ENCODE measurements around the gene BICD1. TPM values are rescaled to one million over a fixed set of nuclear protein-coding genes. Genes with fewer than 3 reads are reported as not detected.

The BICD1 gene
- total and polyA plus RNA-seq, 2 experiments from 2014 or later, result 59.3 to 83.6 TPM

- Histone ChIP-seq H4K20me1 (replicated peaks; ENCODE audit: insufficient read depth) (no peaks in the 10 kb centered on the region), H3K4me2 (no peak overlapping the region), H3K9me2 (ENCODE audit: insufficient read depth) (no peaks in the 10 kb centered on the region), H3K4me1 (ENCODE audit: insufficient read depth) (peaks cover 17% of the 10 kb centered on the region), H3K27ac (ENCODE audit: low read depth) (no peak overlapping the region), H3K4me3 (no peak overlapping the region), H3F3A (replicated peaks; ENCODE audit: low read depth) (no peaks in the 10 kb centered on the region; the same call in 1 of the 2 replicates), H2AFZ (peak overlapping the region; percentile 72; the same call in 1 of the 2 replicates), H3K79me2 (replicated peaks; ENCODE audit: insufficient read depth) (no peaks in the 10 kb centered on the region), H3K36me3 (ENCODE audit: insufficient read depth) (no peaks in the 10 kb centered on the region; the same call in 1 of the 2 replicates), H3K27me3 (ENCODE audit: insufficient read depth) (no peaks in the 10 kb centered on the region)
- ATAC-seq (peak; percentile 47), DNase-seq (ENCODE audit: low spot score) (no peak)
- H3K4me1 Mint-ChIP-seq, result peaks cover 9% of the 10 kb centered on the region
- peaks cover 14% of the 10 kb centered on the region for H3K27me3 Mint-ChIP-seq (ENCODE audit: insufficient read depth, low read depth, poor library complexity)
- no peaks in the 10 kb centered on the region for H3K36me3 Mint-ChIP-seq (ENCODE audit: low read depth)
- H3K9me3 Mint-ChIP-seq, result no peaks in the 10 kb centered on the region; the same call in 2 of the 3 replicates
- H3K4me3 Mint-ChIP-seq, result no peak overlapping the region
- H3K27ac Mint-ChIP-seq, result no peak overlapping the region
- TF ChIP-seq ZNF462 (CRISPR knock-in tag; IDR thresholded peaks at IDR 0.05), result no peak
- TF ChIP-seq REST (IDR thresholded peaks at IDR 0.05; ENCODE audit: unreplicated experiment), result no peak
- TF ChIP-seq POLR2AphosphoS5 (IDR thresholded peaks at IDR 0.05; ENCODE audit: low read depth), result no peak
- TF ChIP-seq EZH2 (IDR thresholded peaks at IDR 0.05; ENCODE audit: low read depth, unreplicated experiment), result no peak
- TF ChIP-seq EZH2phosphoT487 (IDR thresholded peaks at IDR 0.05; ENCODE audit: unreplicated experiment), result no peak
- TF ChIP-seq ZNF331 (CRISPR knock-in tag; IDR thresholded peaks at IDR 0.05; ENCODE audit: low read depth), result no peak
- no peak for TF ChIP-seq ZNF114 (CRISPR knock-in tag; IDR thresholded peaks at IDR 0.05)
- TF ChIP-seq JUNB (IDR thresholded peaks at IDR 0.05; ENCODE audit: unreplicated experiment), result no peak
- no peak for TF ChIP-seq NANOG (IDR thresholded peaks at IDR 0.05; ENCODE audit: borderline replicate concordance)
These were observed 17.1 kb upstream of the BICD1 start for GRCh38 chr12:32089586-32089985.
